Stimulated activated CD8-positive, alpha-beta memory T cell treated with anti-CD3 and anti-CD28 coated beads, Interleukin-12 subunit alpha, Interleukin-12 subunit beta, amount 100 ng/mL, for 24 hours (primary cell): ENCODE data around the gene PANK4.

Experiments
- DNase-seq: peaks from one replicate; pipeline ENCODE4 v3.0.0-alpha.2; 2020; ENCODE audit errors: extremely low read depth

The PANK4 gene

DNA sequence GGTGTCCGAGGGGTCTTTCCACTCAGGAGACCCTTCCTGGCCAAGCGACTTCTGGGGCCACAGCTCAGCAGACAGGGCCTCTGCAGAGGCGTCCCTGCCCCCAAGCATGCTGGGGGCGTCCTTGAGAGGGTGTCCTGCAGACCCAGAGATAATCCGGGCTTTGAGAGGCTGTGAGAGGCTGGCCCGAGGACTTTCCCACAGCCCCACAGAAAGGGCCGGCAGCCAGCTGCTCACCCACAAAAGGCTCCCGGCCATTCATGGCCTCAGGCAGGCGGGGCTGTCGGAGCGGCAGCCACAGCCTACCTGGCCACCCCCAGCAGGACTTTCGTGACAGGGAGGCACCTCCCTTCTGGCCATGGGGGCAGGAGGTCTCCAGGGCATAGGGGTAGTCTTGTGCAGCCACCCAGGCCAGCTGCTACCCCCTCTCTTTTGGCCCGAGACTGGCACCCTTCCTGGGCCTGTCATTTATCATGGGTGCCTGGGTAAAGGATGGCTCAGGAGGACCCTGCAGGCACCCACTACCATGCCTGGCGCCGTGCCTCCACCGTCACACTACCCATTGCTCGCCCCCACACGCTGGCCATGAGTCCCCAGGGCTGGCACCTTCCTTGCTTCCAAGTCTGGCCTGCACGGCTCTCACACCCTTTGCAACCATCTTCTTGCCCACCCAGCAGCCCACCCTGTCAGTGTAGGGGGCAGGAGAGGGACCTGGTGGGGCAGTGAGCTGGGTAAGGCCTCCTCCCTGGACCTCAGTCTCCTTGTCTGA lies 18.7 kb upstream of the PANK4 start:
- DNase-seq, result no peak

DNA sequence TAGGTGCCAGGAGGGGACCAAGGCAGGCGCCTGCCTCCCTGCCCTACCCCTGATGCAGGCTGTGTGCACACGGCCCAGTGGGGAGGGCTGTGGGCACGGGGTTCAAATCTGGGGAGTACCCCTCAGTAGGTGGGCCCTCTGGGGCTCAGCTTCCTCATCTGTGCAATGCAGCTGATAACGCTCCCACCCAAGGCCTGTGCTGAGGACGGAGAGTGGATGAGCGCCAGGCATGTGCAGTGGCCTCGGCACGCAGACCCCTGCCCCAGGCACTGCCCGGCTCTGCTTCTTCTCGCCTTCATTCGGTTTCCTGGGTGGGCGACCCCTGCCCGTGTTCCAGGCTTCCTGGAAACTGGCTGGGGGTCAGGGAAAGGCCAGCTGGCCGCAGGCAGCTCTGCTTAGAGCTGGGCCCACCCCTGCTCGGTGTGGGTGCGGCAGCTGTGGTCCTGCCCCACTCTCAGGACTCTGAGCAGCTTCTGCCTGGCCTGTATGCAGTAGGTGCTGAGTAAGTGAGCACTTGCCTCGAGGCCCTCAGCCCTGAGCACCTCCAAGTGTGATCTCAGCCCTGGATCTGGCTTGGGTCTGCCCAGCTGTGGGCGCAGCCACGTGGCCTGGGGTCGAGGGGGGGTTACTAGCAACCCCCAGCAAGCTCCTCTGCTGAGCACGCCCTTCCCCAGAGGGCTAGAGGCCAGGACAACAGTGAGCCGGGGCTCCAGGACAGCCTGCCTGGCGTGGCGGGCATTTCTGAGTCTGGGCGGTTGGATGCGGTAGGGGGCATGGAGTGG lies 17.9 kb upstream of the PANK4 start:
- DNase-seq, result no peak

DNA sequence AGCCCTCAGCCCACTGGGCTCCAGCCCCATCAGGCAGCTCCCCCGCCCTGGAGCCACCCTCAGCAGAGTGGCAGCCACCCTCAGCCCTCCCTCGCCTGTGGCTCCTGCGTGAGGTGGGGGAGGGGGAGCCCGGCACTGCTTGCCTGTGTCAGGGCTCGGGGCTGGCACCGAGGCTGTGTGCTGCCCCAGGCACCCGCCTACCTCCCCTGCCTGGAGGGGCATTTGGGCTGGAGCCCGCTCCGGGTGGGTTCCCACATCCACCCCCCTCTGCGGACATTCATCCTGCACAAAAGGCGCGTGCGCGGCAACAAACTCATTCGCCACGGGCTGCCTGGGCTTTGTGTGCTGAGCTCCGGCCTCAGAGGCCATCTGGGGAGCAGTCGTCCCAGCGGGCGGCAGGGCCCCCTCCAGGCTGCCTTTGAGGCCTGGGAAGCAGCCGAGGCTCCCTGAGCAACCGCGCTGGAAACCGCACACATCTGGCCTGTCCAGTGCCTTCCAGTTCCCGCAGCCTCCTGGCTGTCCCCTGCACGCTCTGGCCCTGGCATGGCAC lies 17.2 kb upstream of the PANK4 start:
- DNase-seq, result no peak

DNA sequence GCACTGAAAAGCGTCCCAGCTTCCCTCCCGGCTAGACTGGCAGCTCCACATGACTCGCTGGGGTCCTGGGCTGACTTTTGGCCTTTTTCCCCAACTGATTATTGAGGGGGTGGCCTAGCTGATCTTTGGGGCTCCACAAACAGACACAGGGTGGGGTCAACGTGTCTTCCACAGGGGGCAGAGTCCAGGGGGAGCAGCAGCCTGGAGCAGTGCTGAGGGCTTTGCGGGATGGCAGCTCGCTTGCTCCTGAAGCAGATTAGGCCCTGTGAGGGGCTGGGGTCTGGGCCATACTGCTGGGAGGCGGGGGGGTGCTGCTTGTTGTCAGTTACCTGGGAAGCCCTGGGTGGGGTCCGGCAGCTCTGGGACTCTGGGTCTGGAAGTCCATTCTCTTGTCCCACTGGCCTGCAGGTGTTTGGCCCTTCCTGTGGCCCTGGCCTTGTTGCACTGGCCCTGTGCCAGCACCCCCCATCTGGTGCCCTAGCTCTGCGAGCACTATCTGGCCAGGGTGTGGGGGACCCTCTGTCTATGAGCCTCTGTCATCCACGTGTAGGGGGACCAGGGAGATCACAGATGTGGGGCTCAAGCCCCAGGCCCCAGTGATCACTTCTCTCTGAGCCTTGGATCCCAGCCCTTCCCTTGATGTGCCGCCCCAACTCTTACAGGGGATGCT lies 16.0 kb upstream of the PANK4 start:
- DNase-seq, result no peak

DNA sequence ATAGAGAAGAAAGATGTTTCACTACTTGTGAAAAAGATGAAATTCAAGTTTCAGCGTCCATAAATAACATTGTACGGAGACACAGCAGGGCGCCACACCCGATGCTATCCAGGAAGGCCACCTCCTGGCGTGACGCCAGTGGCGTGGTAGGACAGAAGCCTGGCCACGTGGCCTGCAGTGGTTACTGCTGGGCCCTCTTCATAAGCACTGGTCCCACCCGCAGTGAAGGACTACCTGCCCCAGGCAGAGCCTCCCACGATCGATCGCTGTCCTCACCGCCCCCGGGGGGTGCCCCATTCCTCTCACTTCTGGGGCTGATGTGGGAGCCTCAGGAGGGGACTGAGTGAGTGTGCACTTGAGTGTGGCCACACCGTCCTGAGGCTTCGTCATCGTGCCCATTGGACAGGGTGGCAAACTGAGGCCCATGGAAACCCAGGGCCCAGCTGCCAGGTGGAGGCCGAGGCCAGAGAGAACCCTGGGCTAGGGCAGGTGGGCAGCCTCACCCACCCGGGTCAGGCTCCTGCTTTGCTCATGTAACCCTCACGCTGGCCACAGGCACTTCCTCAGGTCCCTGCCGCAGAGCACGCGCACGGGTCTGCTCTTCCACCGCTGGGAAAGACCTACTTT lies 15.3 kb upstream of the PANK4 start:
- DNase-seq, result no peak

DNA sequence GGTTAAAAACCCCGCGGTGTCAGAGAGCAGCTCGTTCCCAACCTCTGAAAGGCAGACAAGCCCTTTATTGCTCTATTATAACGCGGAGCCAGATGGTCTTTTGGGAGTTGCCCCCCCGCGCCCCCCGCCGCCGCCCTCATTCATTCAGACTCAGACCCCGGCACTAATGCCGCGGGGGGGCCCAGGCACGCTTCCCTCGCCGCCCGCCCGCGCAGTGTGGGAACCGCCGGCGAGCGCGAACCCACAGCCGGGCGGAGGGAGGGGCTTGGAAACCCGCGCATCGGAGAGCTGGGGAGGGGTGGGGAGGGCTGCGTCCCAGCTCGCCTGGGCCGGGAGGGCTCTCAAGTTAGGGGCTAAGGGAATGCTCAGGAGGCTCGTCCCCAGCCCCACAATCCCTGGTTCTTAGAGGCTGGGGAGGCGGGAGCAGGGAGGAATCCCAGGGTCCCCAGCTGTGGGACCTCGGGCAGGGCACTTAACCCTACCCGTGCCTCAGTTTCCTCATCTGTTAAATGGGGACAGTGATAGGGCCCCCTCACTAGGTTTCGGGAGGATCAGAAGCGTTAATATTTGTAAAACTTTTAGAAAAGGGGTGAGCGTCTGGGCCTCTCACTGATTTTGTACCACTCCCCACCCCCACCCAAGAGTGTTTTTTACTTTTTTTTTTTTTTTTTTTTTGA lies 14.6 kb upstream of the PANK4 start:
- DNase-seq, result no peak

DNA sequence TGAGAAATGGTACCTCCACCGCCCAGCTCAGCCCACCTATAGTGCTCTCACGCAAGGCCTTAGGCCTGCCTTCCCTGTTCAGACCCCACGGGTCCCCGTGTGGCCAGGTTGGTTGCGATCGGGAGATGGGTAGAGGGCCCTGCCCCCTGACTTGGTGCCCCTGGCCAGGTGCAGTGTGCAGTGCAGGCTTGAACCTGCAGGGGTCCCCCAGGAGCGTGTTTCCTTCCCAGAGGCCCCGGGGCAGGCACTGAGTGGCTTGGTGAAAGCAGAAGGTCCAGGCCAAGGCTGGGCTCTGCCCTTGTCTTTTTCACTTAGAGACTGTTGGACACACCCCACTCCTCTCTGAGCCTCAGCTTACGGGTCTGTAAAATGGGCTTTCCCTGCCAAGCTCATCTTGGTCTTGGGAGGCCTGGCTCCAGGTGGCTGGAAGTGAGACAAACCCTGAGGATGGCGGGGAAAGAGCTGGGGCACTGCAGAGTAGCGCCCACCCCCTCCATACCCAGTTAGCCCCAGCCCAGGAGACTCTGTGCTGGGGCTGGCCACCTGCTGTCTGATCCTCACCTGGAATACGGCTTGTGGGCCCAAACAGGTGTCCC lies 13.0 kb upstream of the PANK4 start:
- DNase-seq, result no peak

DNA sequence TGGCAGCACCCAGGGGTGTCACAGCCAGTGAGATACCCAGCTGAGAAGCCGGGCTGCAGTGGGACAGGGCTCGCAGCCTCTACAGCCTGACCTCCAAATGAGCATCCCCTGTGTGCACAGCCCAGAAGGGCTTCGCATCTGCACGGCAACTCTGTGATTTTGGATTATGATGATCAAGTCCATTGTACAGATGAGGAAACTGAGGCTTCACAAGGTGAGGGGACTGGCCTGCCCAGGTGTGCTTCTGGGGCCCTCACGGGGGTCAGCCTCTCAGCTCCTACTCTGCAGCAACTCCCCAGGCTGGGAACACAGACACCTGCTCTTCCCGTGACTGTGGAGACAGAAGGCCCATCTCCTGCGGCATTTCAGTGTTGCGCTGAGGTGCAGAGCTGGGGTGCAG lies 12.5 kb upstream of the PANK4 start:
- DNase-seq, result no peak

DNA sequence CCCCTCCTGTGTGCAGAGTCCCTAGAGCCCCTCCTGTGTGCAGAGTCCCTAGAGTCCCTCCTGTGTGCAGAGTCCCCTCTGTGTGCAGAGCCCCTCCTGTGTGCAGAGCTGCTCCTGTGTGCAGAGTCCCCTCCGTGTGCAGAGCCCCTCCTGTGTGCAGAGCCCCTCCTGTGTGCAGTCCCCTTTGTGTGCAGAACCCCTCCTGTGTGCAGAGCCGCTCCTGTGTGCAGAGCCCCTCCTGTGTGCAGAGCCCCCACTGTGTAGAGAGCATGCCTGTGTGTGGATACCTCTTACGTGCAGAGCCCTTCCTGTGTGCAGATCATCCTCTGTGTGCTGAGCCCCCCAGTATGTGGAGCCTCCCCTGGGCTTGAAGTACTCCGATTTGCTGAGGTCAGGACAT lies 12.0 kb upstream of the PANK4 start:
- DNase-seq, result no peak

DNA sequence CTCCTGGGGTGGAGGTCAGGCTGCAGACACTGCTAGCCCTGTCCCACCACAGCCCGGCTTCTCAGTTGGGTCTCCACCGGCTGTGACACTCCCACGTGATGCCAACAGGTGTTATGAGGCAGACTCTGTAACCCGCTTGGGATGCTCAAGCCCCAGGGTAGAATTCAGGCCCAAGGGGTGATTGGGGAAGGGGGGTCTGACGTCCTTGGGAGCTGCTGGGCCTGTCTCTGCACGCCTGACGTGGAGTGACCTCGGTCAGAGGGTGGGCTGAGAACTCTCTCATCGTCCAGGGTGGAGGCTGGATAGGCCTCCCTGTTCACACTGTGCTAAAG lies 11.4 kb upstream of the PANK4 start:
- DNase-seq, result no peak

DNA sequence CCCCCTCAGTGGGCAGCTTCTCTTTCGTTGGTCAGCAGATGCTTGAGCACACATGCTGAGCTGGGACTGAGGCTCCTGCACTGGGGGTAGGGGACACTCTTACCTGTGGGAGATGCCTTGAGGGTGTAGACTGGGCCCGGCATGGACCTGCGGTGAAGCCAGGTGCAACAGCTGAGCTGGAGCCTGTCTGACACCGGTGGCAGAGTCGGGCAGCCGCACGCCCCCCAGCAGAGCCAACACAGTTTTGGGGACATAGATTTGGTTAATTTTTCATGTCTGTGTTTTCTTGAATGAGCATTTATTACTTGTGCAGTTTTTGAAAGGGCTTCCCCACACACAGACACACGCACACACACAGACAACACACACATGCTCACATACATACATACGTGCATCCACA lies 9.6 kb upstream of the PANK4 start:
- DNase-seq, result no peak

DNA sequence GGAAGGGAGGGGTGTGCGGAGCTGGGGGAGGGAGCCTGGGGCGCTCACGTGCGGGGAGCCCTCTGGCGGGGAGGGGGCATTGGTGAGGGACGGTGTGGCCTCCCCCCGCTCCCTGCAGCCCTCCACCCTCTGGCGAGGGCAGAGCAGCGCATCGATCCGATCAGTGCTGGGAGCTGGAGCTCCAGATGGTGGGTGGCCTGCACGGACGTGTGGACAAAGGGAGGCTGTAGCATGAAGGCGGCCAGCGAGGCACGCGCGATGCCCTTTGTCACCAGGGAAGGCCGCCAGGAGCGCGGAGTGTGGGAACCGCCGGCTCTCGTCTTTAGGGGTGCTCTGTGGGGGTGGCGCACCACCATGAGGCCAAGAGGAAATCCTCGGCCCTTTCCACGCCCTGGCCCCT lies 9.1 kb upstream of the PANK4 start:
- DNase-seq, result no peak

DNA sequence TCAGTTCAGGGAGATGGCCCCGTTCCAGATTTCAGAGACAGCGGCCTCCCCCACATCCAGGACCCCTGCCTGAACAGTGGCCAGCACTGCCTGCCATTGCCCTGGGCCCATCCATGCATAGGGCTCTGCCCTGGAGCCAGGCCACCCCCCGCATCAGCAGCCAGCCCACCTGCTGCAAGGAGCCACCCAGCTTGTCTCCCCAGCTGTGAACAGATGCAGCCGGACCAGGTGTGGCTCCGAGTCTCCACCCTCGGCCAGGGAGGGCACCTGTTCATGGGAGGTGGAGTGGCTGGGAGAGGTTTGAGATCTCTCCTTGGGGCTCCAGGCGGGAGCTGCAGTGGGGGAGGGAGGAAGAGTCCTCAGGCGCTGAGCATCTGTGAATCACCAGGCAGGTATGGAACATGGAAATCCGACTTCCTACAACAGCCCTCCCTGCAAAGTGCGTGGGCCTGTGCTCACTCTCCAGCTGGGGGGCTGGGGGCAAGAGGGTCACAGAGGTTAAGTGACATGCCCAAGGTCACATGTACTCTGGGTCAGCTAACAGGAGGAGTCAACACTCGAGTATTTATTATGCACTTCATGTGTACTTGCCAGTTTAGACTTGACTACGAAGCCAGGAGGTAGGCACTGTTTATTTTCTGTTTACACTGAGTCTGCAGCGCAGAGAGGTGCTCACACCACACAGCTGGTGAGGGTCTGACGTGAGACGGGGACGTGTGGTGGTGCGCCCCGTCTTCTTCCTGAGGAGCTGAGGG lies 8.5 kb upstream of the PANK4 start:
- DNase-seq, result no peak

DNA sequence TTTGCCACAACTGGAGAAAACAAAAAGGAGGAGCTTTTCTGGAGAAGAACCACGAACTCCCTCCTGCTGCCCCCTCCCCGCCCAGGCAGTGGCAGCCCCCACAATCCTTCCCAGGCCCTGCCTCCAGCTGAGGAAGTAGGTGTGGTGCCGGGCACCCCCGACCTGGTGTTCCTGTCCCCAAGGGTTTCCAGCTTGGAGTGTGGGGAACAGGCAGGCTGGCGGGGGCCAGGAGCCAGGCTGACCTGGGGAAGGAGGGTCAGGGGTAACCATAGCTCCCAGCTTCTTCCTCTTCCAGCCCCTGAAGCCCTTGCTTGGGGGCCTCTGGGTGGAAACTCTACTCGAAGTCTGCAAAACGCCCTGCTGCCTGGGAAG lies 7.9 kb upstream of the PANK4 start:
- DNase-seq, result no peak

DNA sequence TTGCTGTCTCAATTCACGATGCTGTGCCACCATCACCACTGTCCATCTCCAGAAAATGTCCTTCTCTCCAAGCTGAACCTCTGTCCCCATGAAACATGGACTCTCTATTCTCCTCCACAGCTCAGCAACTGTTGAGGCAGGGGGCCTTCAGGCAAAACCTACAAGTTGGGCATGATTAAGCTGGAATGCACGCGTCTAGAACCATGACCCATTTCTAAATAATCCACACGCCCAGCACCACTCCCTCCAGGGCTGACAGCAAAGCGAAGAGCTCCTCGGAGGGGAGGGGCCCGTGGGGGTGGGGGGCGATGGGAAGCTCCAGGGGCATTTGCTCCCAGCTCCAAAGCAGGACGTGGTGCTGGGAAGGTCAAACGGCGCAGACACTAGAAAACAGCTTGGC lies 7.0 kb upstream of the PANK4 start:
- no peak for DNase-seq

DNA sequence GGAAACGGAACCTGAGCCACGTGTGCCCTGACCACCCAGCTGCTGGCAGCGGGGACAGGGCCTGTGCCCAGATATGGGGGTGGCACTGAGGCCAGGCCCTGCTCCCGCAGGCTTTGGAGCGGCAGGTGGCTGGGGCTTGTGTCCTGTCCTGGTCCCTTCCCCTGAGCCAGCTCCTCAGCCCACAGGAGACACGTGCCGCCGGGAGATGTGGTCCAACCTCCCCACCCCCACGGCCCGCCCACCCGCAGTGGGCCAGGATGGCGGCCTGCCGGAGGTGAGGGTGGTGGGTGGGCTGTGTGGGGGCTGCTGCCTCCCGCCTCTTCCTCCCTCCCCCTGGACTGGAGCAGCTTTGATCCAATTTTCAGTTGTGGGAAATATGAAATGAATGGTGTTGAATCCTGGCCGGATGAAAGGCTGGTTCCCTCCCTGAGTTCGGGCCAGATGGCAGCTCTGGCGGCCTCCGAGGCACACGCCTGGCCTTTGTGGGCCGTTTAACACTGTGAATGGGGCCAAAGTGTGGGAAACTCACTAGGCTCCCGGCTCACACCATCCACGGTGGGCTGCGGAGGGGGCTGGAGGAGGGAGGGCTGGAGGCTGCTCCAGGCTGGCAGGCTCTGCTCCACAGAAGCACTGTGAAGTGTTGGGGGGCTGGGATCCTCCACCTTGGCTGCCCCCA lies 6.2 kb upstream of the PANK4 start:
- no peak for DNase-seq

DNA sequence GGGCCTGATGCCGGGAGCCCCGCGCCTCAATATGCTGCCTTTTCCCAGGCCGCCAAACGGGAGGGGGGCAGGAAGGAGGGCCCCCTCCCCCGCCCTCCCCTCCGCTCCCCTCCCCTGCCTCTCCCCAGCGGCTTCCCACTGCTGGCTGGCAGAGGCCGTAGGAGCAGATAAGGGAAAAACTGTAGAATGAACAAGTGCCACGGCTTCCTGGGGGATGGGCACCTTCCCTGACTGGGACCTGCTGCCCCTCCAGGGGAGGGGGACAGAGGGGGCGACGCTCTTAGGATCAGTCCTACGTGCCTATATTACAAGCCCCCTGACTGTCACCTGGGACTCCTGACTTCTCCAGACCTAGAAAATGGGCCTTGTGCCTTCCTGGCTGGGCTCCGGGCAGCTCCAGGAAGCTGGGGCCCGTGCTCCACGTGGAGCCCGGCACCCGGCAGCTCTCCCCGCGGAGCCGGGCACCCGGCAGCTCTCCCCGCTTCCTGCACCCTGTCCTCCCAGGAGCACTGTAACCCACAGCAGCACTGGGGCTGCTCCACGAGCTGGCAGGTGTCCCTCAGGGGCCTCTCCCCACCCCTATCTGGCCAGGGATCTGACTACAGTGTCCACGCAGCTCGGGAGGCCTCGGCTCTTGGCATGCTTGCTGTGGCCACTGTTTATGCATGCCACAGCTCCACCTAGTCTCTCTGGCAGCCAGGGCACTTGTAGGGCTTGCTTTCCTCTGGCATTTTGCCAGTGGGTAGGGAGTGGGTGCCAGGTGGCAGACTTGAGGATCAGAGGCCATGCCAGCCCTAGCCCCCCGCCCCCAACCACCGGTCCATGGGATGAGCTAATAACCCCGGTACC lies 4.3 kb upstream of the PANK4 start:
- DNase-seq, result no peak

DNA sequence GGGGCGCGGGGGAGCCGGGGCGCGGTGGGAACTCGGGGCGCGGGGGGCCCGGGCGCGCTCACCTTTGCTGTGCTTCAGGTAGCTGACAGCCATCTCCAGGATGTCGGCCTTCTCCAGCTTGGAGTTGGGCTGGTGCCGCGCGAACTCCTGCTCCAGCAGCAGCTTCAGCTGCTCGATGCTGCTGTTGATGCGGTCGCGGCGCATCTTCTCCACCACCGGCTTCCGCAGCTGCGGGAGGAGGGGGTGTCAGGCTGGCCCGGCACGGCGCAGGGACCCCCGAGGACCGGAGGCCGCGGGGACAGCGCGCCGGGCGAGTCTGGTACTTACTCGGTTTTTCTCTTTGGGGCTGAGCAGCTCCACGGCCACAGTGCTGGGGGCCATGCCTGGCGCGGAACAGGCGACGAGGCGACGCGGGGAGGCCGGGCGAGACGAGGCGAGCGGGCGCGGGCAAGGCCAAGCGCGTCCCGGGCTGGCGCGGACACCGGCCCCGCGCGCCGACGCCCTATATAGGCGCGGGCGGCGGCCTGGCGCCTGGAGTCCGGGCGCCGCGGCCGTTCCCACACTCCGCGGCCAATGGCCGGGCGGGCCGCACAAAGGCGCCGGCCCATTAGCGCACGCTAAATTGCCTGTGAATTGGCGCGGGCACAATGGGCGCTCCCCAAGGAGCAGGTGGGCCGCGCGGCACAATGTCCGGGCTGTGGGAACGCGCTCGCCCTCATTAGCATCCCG lies 3.6 kb upstream of the PANK4 start, which contains the start of gene HES5:
HES5 (minus strand) TSS at position 480 of the 729 bp plus-strand sequence; CDS start at position 381, 99 bp downstream.
- DNase-seq, result no peak
